H1 (cell line): ENCODE measurements around the gene CLIC1. TPM values are rescaled to one million over a fixed set of nuclear protein-coding genes. Genes with fewer than 3 reads are reported as not detected.

ENCODE experiments used
- CTCF ChIA-PET: fragments of 300-600 bp; sonication (Branson Sonifier 250); formaldehyde crosslinking; loops from one replicate; lab custom pipeline; 2021; ENCODE audit not compliant: partially characterized antibody; lab: Charles Lee
- POLR2A ChIA-PET: fragments of 300-600 bp; sonication (Branson Sonifier 250); formaldehyde crosslinking; loops from one replicate; lab custom pipeline; 2021; ENCODE audit warnings: inconsistent platforms; ENCODE audit not compliant: partially characterized antibody; lab: Charles Lee
- DNase-seq, 2 experiments: peaks; one replicate each; pipeline versions ENCODE4 v3.0.0 to v3.0.0-alpha.2; 2010 to 2022; ENCODE audit warnings: low spot score in 2 of 2, low read depth in 1 of 2, mixed read lengths in 1 of 2
- FAIRE-seq: peaks from 2 replicates; lab custom pipeline; 2011; peaks lifted over from hg19 to GRCh38; lab: Jason Lieb, UNC
- H2AFZ ChIP-seq: 2 replicates; pipeline ENCODE4 v1.8.1; 2012; ENCODE audit warnings: low read length, inconsistent platforms
- H2AK5ac ChIP-seq: 2 replicates; pipeline ENCODE4 v1.6.1; 2013; ENCODE audit warnings: low read depth, low read length
- H2BK120ac ChIP-seq: replicated peaks from 2 replicates; pipeline ENCODE3; 2013; ENCODE audit warnings: low read depth, low read length, inconsistent platforms
- H2BK12ac ChIP-seq: 2 replicates; pipeline ENCODE4 v1.6.1; 2013; ENCODE audit warnings: low read depth, low read length
- H2BK15ac ChIP-seq: 2 replicates; pipeline ENCODE4 v1.6.1; 2013; ENCODE audit warnings: low read length
- H2BK20ac ChIP-seq: 2 replicates; pipeline ENCODE4 v1.6.1; 2013; ENCODE audit warnings: low read length
- H2BK5ac ChIP-seq: 2 replicates; pipeline ENCODE4 v1.6.1; 2013; ENCODE audit warnings: low read depth, low read length
- H3K14ac ChIP-seq: 2 replicates; pipeline ENCODE4 v1.6.1; 2013; ENCODE audit warnings: inconsistent platforms; ENCODE audit not compliant: insufficient read length
- H3K18ac ChIP-seq: 2 replicates; pipeline ENCODE4 v1.6.1; 2013; ENCODE audit warnings: low read length; ENCODE audit errors: extremely low read depth
- H3K23ac ChIP-seq: 2 replicates; pipeline ENCODE4 v1.6.1; 2013; ENCODE audit warnings: inconsistent platforms; ENCODE audit not compliant: insufficient read length
- H3K23me2 ChIP-seq: 2 replicates; pipeline ENCODE4 v1.6.1; 2013; ENCODE audit warnings: low read depth, low read length
- H3K27ac ChIP-seq: 2 replicates; pipeline ENCODE4 v1.6.1; 2011; ENCODE audit warnings: low read depth, low read length, inconsistent platforms
- H3K27me3 ChIP-seq, 4 experiments: replicated peaks in 1 of 4; 1 replicate in 1 of 4; 2 replicates in 3 of 4; pipeline versions ENCODE4 v1.6.1 to v1.8.1; 2011 to 2013; ENCODE audit warnings: low read length in 3 of 4, mild to moderate bottlenecking in 3 of 4, inconsistent platforms in 2 of 4, mixed read lengths in 2 of 4, moderate library complexity in 1 of 4; ENCODE audit not compliant: control insufficient read depth in 3 of 4, insufficient read depth in 3 of 4; ENCODE audit errors: extremely low read depth in 1 of 4
- H3K36me3 ChIP-seq, 4 experiments: 2 replicates each; pipeline versions ENCODE4 v1.6.1 to v1.8.1; 2011 to 2013; ENCODE audit warnings: mild to moderate bottlenecking in 4 of 4, low read length in 3 of 4, moderate library complexity in 2 of 4, control low read depth in 1 of 4, inconsistent platforms in 1 of 4; ENCODE audit not compliant: insufficient read depth in 4 of 4, control insufficient read depth in 2 of 4
- H3K4ac ChIP-seq: replicated peaks from 2 replicates; pipeline ENCODE3; 2013; ENCODE audit warnings: low read length, low read depth, mixed read lengths, inconsistent platforms; ENCODE audit not compliant: insufficient read length
- H3K4me1 ChIP-seq, 4 experiments: replicated peaks in 1 of 4; 1 replicate in 1 of 4; 2 replicates in 3 of 4; pipeline versions ENCODE4 v1.6.1 to v1.8.1; 2011 to 2013; ENCODE audit warnings: low read length in 3 of 4, inconsistent platforms in 2 of 4, mixed read lengths in 1 of 4; ENCODE audit not compliant: insufficient read depth in 4 of 4, control insufficient read depth in 3 of 4
- H3K4me2 ChIP-seq, 2 experiments: 2 replicates each; pipeline versions ENCODE4 v1.6.1 to v1.8.1; 2011 to 2013; ENCODE audit warnings: low read depth in 2 of 2, low read length in 2 of 2, control low read depth in 1 of 2, inconsistent platforms in 1 of 2, mild to moderate bottlenecking in 1 of 2; ENCODE audit not compliant: insufficient read depth in 1 of 2
- H3K4me3 ChIP-seq, 4 experiments: fragments of 200-600, 300-600 bp in 1 of 4; sonication (generic), shearing (Covaris generic), sonication (Bioruptor Twin) in 1 of 4; 2 replicates each; pipeline versions ENCODE4 v1.5.1 to v1.8.1; 2011 to 2016; ENCODE audit warnings: low read length in 4 of 4, low read depth in 3 of 4, control low read depth in 2 of 4, inconsistent platforms in 2 of 4, mild to moderate bottlenecking in 2 of 4, mixed read lengths in 1 of 4, moderate library complexity in 1 of 4; ENCODE audit not compliant: insufficient read depth in 2 of 4; ENCODE audit errors: extremely low read depth in 1 of 4
- H3K56ac ChIP-seq: replicated peaks from 2 replicates; pipeline ENCODE3; 2013; ENCODE audit warnings: low read depth, mild to moderate bottlenecking, mixed read lengths, low read length, inconsistent platforms; ENCODE audit not compliant: insufficient read length
- H3K79me1 ChIP-seq: 2 replicates; pipeline ENCODE4 v1.6.1; 2013; ENCODE audit warnings: low read depth, low read length, control low read depth
- H3K79me2 ChIP-seq, 2 experiments: 2 replicates each; pipeline versions ENCODE4 v1.6.1 to v1.8.1; 2012 to 2013; ENCODE audit warnings: low read length in 2 of 2, mild to moderate bottlenecking in 2 of 2, inconsistent platforms in 1 of 2; ENCODE audit not compliant: insufficient read depth in 2 of 2, control insufficient read depth in 1 of 2
- H3K9ac ChIP-seq, 4 experiments: replicated peaks in 1 of 4; 1 replicate in 1 of 4; 2 replicates in 3 of 4; pipeline versions ENCODE4 v1.6.1 to v1.8.1; 2011 to 2013; ENCODE audit warnings: low read depth in 3 of 4, low read length in 3 of 4, control low read depth in 2 of 4, mild to moderate bottlenecking in 2 of 4, moderate library complexity in 2 of 4, inconsistent platforms in 1 of 4; ENCODE audit errors: extremely low read depth in 1 of 4
- H3K9me3 ChIP-seq, 2 experiments: 2 replicates each; pipeline versions ENCODE4 v1.6.1 to v1.8.1; 2012 to 2013; ENCODE audit warnings: mild to moderate bottlenecking in 2 of 2, moderate library complexity in 2 of 2, control low read depth in 1 of 2, inconsistent platforms in 1 of 2, low read depth in 1 of 2, low read length in 1 of 2, mixed read lengths in 1 of 2; ENCODE audit not compliant: insufficient read depth in 2 of 2
- H4K20me1 ChIP-seq, 2 experiments: replicated peaks in 1 of 2; 2 replicates each; pipeline versions ENCODE3 to v1.8.1; 2011 to 2013; ENCODE audit warnings: inconsistent platforms in 2 of 2, low read length in 2 of 2, mild to moderate bottlenecking in 1 of 2; ENCODE audit not compliant: insufficient read depth in 2 of 2, control insufficient read depth in 1 of 2
- H4K5ac ChIP-seq: 2 replicates; pipeline ENCODE4 v1.6.1; 2013; ENCODE audit warnings: low read length, low read depth, mixed read lengths, inconsistent platforms; ENCODE audit not compliant: insufficient read length
- H4K8ac ChIP-seq: 2 replicates; pipeline ENCODE4 v1.8.0; 2013; ENCODE audit warnings: mild to moderate bottlenecking, moderate library complexity, low read length, inconsistent platforms; ENCODE audit not compliant: insufficient read depth; ENCODE audit errors: extremely low read depth
- H4K91ac ChIP-seq: replicated peaks from 2 replicates; pipeline ENCODE3; 2013; ENCODE audit warnings: low read length, mixed read lengths, inconsistent platforms; ENCODE audit not compliant: insufficient read length
- FOSL1 ChIP-seq: IDR thresholded peaks from 2 replicates; pipeline ENCODE4 v1.6.1; 2011; ENCODE audit warnings: mild to moderate bottlenecking, low read depth, low read length, moderate library complexity; ENCODE audit not compliant: insufficient read depth
- MAFK ChIP-seq: IDR thresholded peaks from 2 replicates; pipeline ENCODE4 v1.6.1; 2012; ENCODE audit warnings: low read depth, mild to moderate bottlenecking, improper control_type of control experiment, low read length
- NANOG ChIP-seq: IDR thresholded peaks from 2 replicates; pipeline ENCODE4 v1.6.1; 2011; ENCODE audit warnings: low read length, low read depth, mild to moderate bottlenecking, inconsistent platforms; ENCODE audit not compliant: insufficient read depth, poor library complexity, severe bottlenecking
- PHF8 ChIP-seq: fragments of 200-600 bp; sonication (generic); conservative IDR thresholded peaks from 2 replicates; pipeline ENCODE4 v1.7.1; 2012; ENCODE audit warnings: low read depth, mild to moderate bottlenecking, inconsistent platforms, low read length, moderate library complexity
- RFX5 ChIP-seq: IDR thresholded peaks from 2 replicates; pipeline ENCODE4 v1.6.1; 2011; ENCODE audit warnings: low read depth, low read length, improper control_type of control experiment, borderline replicate concordance
- RNF2 ChIP-seq: fragments of 200-900, 300-1000 bp; sonication (generic); IDR thresholded peaks from 2 replicates; pipeline ENCODE4 v1.7.1; 2016; ENCODE audit warnings: borderline replicate concordance, low read depth, mild to moderate bottlenecking, antibody characterized with exemption, low read length; ENCODE audit not compliant: poor library complexity, severe bottlenecking; ENCODE audit errors: missing control alignments
- RXRA ChIP-seq: IDR thresholded peaks from 2 replicates; pipeline ENCODE4 v1.6.1; 2011; ENCODE audit warnings: low read depth, mild to moderate bottlenecking, low read length, moderate library complexity; ENCODE audit not compliant: insufficient read depth
- SIN3A ChIP-seq, 2 experiments: IDR thresholded peaks in 1 of 2; conservative IDR thresholded peaks in 1 of 2; 2 replicates each; pipeline ENCODE4 v1.6.1; 2011 to 2012; ENCODE audit warnings: low read length in 2 of 2, improper control_type of control experiment in 1 of 2, low read depth in 1 of 2, mild to moderate bottlenecking in 1 of 2
- TAF7 ChIP-seq: optimal IDR thresholded peaks from 2 replicates; pipeline ENCODE3; 2011; ENCODE audit warnings: low read depth, mild to moderate bottlenecking, inconsistent platforms, low read length, moderate library complexity, borderline replicate concordance
- WGBS, 2 experiments: shearing (Covaris generic) in 1 of 2; methylation state at CpG; one replicate each; pipeline versions ENCODE4 v1.1.6 to v1.1.7; 2013 to 2015; ENCODE audit warnings: low lambda C conversion rate in 2 of 2, mixed read lengths in 2 of 2, inconsistent platforms in 1 of 2, low coverage in 1 of 2, missing lambda C conversion rate in 1 of 2; ENCODE audit not compliant: insufficient replicate concordance in 2 of 2, insufficient coverage in 1 of 2, insufficient read length in 1 of 2; ENCODE audit errors: extremely low coverage in 1 of 2, missing lambda C conversion rate in 1 of 2; 5-methylcytosine and 5-hydroxymethylcytosine counted together
- polyA plus RNA-seq, 7 experiments: library from polyadenylated mRNA; depleted of rRNA in 3 of 7; stranded (reverse) in 5 of 7; unstranded in 2 of 7; fragments of >200 nt in 5 of 7; fragments of 200-250 nt in 2 of 7; gene quantifications; 1 replicate in 5 of 7; 2 replicates in 1 of 7; 4 replicates in 1 of 7; pipeline versions ENCODE4 v1.2.1 to v1.2.3, GENCODE V29; 2011 to 2013; ENCODE audit warnings: missing spikeins in 2 of 7, mixed read lengths in 2 of 7
- total RNA-seq: library from RNA; stranded (reverse); fragmentation: NEBNext Ultra II Directional; extraction: Animal tissue kit (Norgen Biotek cat#: 25700); gene quantifications from 2 replicates; pipeline ENCODE4 v1.2.1, GENCODE V29; 2021

CLIC1 gene
- total and polyA plus RNA-seq, 2 of the 8 experiments (the other 6 are each of a cell fraction or from before 2014, with no cell fraction given), result 250 to 277 TPM

GRCh38 chr6:31781244-31782125, 45.2 kb upstream of the CLIC1 start:
- peaks cover 0 to 7% (median 3%) of the 10 kb centered on the region in 4 experiments; a peak in 3 of 7 replicates for H3K4me1 ChIP-seq
- POLR2A ChIA-PET, result interaction anchor here (0.9 to 10.7 kb wide), 9 partner anchors 6 to 53 kb away, joined by 3 to 85 read pairs (median 3); partner anchors contain the start of genes HSPA1B and VARS1
- H3K4me2 ChIP-seq, result no peak overlapping the region
- FAIRE-seq (no peak), DNase-seq (no peak)
- H4K20me1 ChIP-seq, result peaks cover 1 to 3% of the 10 kb centered on the region in 2 experiments
- no peaks in the 10 kb centered on the region for H3K9me3 ChIP-seq
- CTCF ChIA-PET, result interaction anchor here (1.0 to 15.6 kb wide), 7 partner anchors 3 to 116 kb away, joined by 3 to 228 read pairs (median 4); partner anchors contain the start of genes EHMT2, VARS1 and VWA7
- H3K9ac ChIP-seq, result no peak overlapping the region
- H3K4me3 ChIP-seq, result no peak overlapping the region
- H3K27me3 ChIP-seq, result no peaks in the 10 kb centered on the region; a peak in 1 of 7 replicates
- H3K79me2 ChIP-seq, result no peaks in the 10 kb centered on the region
- 93% methylated on average over 23 of the region's 23 CpGs; no CpG with 5 or more reads in 1 of the 2 experiments for WGBS, 2 experiments
- H2BK5ac ChIP-seq, result no peak overlapping the region; the same call in 1 of the 2 replicates
- no peak overlapping the region for H3K27ac ChIP-seq
- H2BK120ac ChIP-seq, result no peak overlapping the region
- no peak overlapping the region for H2AK5ac ChIP-seq
- no peak overlapping the region for H2BK12ac ChIP-seq
- no peak overlapping the region for H3K56ac ChIP-seq
- H4K5ac ChIP-seq, result no peak overlapping the region
- peaks cover 33 to 75% (median 58%) of the 10 kb centered on the region in 4 experiments for H3K36me3 ChIP-seq
- H4K8ac ChIP-seq, result no peak overlapping the region
- H2AFZ ChIP-seq, result no peak overlapping the region
- H3K14ac ChIP-seq, result no peak overlapping the region
- no peaks in the 10 kb centered on the region for H3K79me1 ChIP-seq
- 0 out of 2 replicates have a peak, but pooled peaks cover 1% of the 10 kb centered on the region for H3K23me2 ChIP-seq
- no peak overlapping the region for H3K18ac ChIP-seq
- H3K4ac ChIP-seq, result no peak overlapping the region
- H2BK15ac ChIP-seq, result no peak overlapping the region
- no peak overlapping the region for H3K23ac ChIP-seq
- H2BK20ac ChIP-seq, result no peak overlapping the region
- H4K91ac ChIP-seq, result no peak overlapping the region
- TF ChIP-seq RXRA (no peak), MAFK (no peak), RFX5 (no peak), PHF8 (no peak), RNF2 (no peak), FOSL1 (no peak), SIN3A (conservative IDR thresholded peaks at IDR 0.05 in 1 of 2, IDR thresholded peaks at IDR 0.05 in 1 of 2; ENCODE audit: low read depth in 1 of 2, low read length in 2 of 2) (no peak), TAF7 (no peak), NANOG (no peak)
